Endothelial cell of umbilical vein (primary cell): ENCODE results near the gene ZMYND11. TPM values are rescaled to one million over a fixed set of nuclear protein-coding genes. Genes with fewer than 3 reads are reported as not detected.

Experiments
- BruUV-seq: library from RNA; stranded (reverse); fragments of 400-500 nt; replicated peaks from 2 replicates; lab custom pipeline; 2021; lab: Mats Ljungman, UMichigan
- CTCF ChIA-PET: fragments of 300-600, 350-600 bp; sonication (Branson Sonifier 250); formaldehyde crosslinking; loops from one replicate; lab custom pipeline; 2021; ENCODE audit warnings: antibody characterized with exemption, inconsistent platforms; lab: Charles Lee
- POLR2A ChIA-PET: fragments of 300-600, 350-600 bp; sonication (Branson Sonifier 250); formaldehyde crosslinking; loops from one replicate; lab custom pipeline; 2021; ENCODE audit warnings: antibody characterized with exemption, inconsistent platforms; lab: Charles Lee
- DNase-seq: peaks from one replicate; pipeline ENCODE4 v3.0.0-alpha.2; 2011; ENCODE audit warnings: low read depth, low spot score
- FAIRE-seq: peaks from 2 replicates; lab custom pipeline; 2011; peaks lifted over from hg19 to GRCh38; lab: Jason Lieb, UNC
- H2AFZ ChIP-seq: 2 replicates; pipeline ENCODE4 v1.6.0; 2012; ENCODE audit warnings: low read depth, low read length, control low read depth, inconsistent platforms
- H3K27ac ChIP-seq: 2 replicates; pipeline ENCODE4 v1.5.1; 2011; ENCODE audit warnings: low read depth, mild to moderate bottlenecking, control low read depth, low read length, moderate library complexity; ENCODE audit not compliant: insufficient read depth
- H3K27me3 ChIP-seq, 2 experiments: 2 replicates each; pipeline versions ENCODE4 v1.6.0 to v1.6.1; 2011; ENCODE audit warnings: low read length in 2 of 2, mixed read lengths in 1 of 2; ENCODE audit not compliant: control insufficient read depth in 2 of 2, insufficient read depth in 2 of 2
- H3K36me3 ChIP-seq, 2 experiments: 2 replicates in 1 of 2; 3 replicates in 1 of 2; pipeline ENCODE4 v1.5.1; 2011; ENCODE audit warnings: low read length in 2 of 2, mild to moderate bottlenecking in 1 of 2, moderate library complexity in 1 of 2; ENCODE audit not compliant: control insufficient read depth in 2 of 2, insufficient read depth in 2 of 2; ENCODE audit errors: extremely low read depth in 1 of 2
- H3K4me1 ChIP-seq: 3 replicates; pipeline ENCODE4 v1.5.1; 2011; ENCODE audit warnings: mild to moderate bottlenecking, low read length; ENCODE audit not compliant: control insufficient read depth, insufficient read depth; ENCODE audit errors: extremely low read depth
- H3K4me2 ChIP-seq: 2 replicates; pipeline ENCODE4 v1.6.1; 2011; ENCODE audit warnings: low read length, control low read depth, mixed read lengths; ENCODE audit not compliant: insufficient read depth
- H3K4me3 ChIP-seq, 3 experiments: fragments of 200-600 bp in 1 of 3; sonication (generic), shearing (Covaris generic) in 1 of 3; replicated peaks in 1 of 3; 2 replicates each; pipeline ENCODE4 v1.5.1; 2011 to 2016; ENCODE audit warnings: control low read depth in 3 of 3, low read length in 3 of 3, mild to moderate bottlenecking in 2 of 3, inconsistent platforms in 1 of 3, low read depth in 1 of 3, moderate library complexity in 1 of 3; ENCODE audit not compliant: insufficient read depth in 1 of 3
- H3K79me2 ChIP-seq: 2 replicates; pipeline ENCODE4 v1.6.0; 2012; ENCODE audit warnings: low read length, inconsistent platforms; ENCODE audit not compliant: control insufficient read depth, insufficient read depth
- H3K9ac ChIP-seq: replicated peaks from 2 replicates; pipeline ENCODE3; 2011; ENCODE audit warnings: low read length, control low read depth; ENCODE audit not compliant: insufficient read depth; ENCODE audit errors: extremely low read depth
- H3K9me1 ChIP-seq: replicated peaks from 3 replicates; pipeline ENCODE4 v1.6.0; 2011; ENCODE audit warnings: mild to moderate bottlenecking, low read length; ENCODE audit not compliant: control insufficient read depth, insufficient read depth; ENCODE audit errors: extremely low read depth
- H3K9me3 ChIP-seq: replicated peaks from 2 replicates; pipeline ENCODE4 v1.5.1; 2012; ENCODE audit warnings: low read length, inconsistent platforms; ENCODE audit not compliant: control insufficient read depth, insufficient read depth
- H4K20me1 ChIP-seq: replicated peaks from 2 replicates; pipeline ENCODE3; 2011; ENCODE audit warnings: mild to moderate bottlenecking, low read length; ENCODE audit not compliant: control insufficient read depth, insufficient read depth; ENCODE audit errors: extremely low read depth
- CTCF ChIP-seq, 2 donors: IDR thresholded peaks; 1 replicate in 1 of 2; 2 replicates in 1 of 2; pipeline ENCODE4 v1.5.1; 2011; ENCODE audit warnings: low read length in 2 of 2, mild to moderate bottlenecking in 2 of 2, moderate library complexity in 2 of 2, control low read depth in 1 of 2, inconsistent platforms in 1 of 2, low read depth in 1 of 2; ENCODE audit not compliant: insufficient read depth in 1 of 2; ENCODE audit errors: extremely low read depth in 1 of 2
- EZH2 ChIP-seq: IDR thresholded peaks from 2 replicates; pipeline ENCODE4 v1.6.1; 2012; ENCODE audit warnings: borderline replicate concordance, low read depth, mild to moderate bottlenecking, moderate library complexity, low read length, inconsistent platforms; ENCODE audit not compliant: severe bottlenecking
- FOS ChIP-seq: IDR thresholded peaks from 2 replicates; pipeline ENCODE4 v1.6.1; 2011; ENCODE audit warnings: mild to moderate bottlenecking, low read length, moderate library complexity, borderline replicate concordance; ENCODE audit not compliant: insufficient read depth
- GATA2 ChIP-seq: IDR thresholded peaks from 2 replicates; pipeline ENCODE4 v1.7.0; 2011; ENCODE audit warnings: low read depth, mild to moderate bottlenecking, moderate library complexity, mixed read lengths, low read length; ENCODE audit not compliant: insufficient read length, insufficient read depth
- JUN ChIP-seq: IDR thresholded peaks from 2 replicates; pipeline ENCODE4 v1.6.1; 2011; ENCODE audit warnings: borderline replicate concordance, low read depth; ENCODE audit not compliant: insufficient read length, insufficient read depth
- MAX ChIP-seq: IDR thresholded peaks from 2 replicates; pipeline ENCODE4 v1.6.1; 2011; ENCODE audit not compliant: insufficient read depth, insufficient read length
- MYC ChIP-seq: IDR thresholded peaks from one replicate; pipeline ENCODE4 v1.6.1; 2011; ENCODE audit warnings: mild to moderate bottlenecking, low read depth, low read length
- POLR2A ChIP-seq: IDR thresholded peaks from 2 replicates; pipeline ENCODE4 v1.6.1; 2012; ENCODE audit warnings: low read depth, mild to moderate bottlenecking, control low read depth, low read length
- POLR2AphosphoS5 ChIP-seq: IDR thresholded peaks from 2 replicates; pipeline ENCODE4 v1.6.1; 2012; ENCODE audit warnings: low read depth, mild to moderate bottlenecking, control low read depth, low read length, moderate library complexity; ENCODE audit not compliant: insufficient read depth
- dilution Hi-C: fragments of 300-500 bp; cut with MboI; formaldehyde crosslinking; loops from one replicate; pipeline ENCODE4 v1.15.0; 2019; ENCODE audit warnings: low sequenced_read_pairs; ENCODE audit not compliant: extremely low pct_ligation_motif_present
- intact Hi-C: fragments of 100-400 bp; cut with micrococcal nuclease; formaldehyde crosslinking; loops from one replicate; pipeline ENCODE4 v1.10.0; 2022
- polyA plus RNA-seq, 4 experiments: library from polyadenylated mRNA; depleted of rRNA in 3 of 4; stranded (reverse) in 3 of 4; unstranded in 1 of 4; fragments of >200 nt; gene quantifications; 2 replicates each; pipeline versions ENCODE4 v1.2.1 to v1.2.3, GENCODE V29; 2011 to 2012; ENCODE audit warnings: missing spikeins in 1 of 4
- total RNA-seq: library from RNA; stranded (reverse); gene quantifications from 2 replicates; pipeline ENCODE4 v1.2.3, GENCODE V29; 2021

ZMYND11 gene
- total and polyA plus RNA-seq, 2 donors (not counting 3 experiments of a cell fraction or from before 2014, with no cell fraction given): 17.0 to 56.0 TPM

- ChIA-PET POLR2A (no interaction called here), CTCF (interaction anchor here (1.5 kb wide), 1 partner anchor 18 kb away, joined by 5 read pairs; no protein-coding TSS in a partner anchor)
- Histone ChIP-seq H3K79me2 (no peaks in the 10 kb centered on the region), H3K9ac (no peak overlapping the region), H2AFZ (no peak overlapping the region), H3K4me2 (no peak overlapping the region), H3K27ac (no peak overlapping the region), H3K9me1 (no peaks in the 10 kb centered on the region), H3K36me3 (peaks cover 20 to 25% of the 10 kb centered on the region in 2 experiments), H3K27me3 (no peaks in the 10 kb centered on the region), H3K4me3 (no peak overlapping the region), H3K9me3 (no peaks in the 10 kb centered on the region), H3K4me1 (no peaks in the 10 kb centered on the region), H4K20me1 (no peaks in the 10 kb centered on the region)
- intact Hi-C loops: no loop called here
- dilution Hi-C loops: no loop called here
- TF ChIP-seq POLR2AphosphoS5 (no peak), FOS (no peak), CTCF (IDR thresholded peaks at IDR 0.05; ENCODE audit: extremely low read depth in 1 of 2, insufficient read depth in 1 of 2, low read depth in 1 of 2, low read length in 2 of 2) (no peak), JUN (no peak), EZH2 (no peak), MAX (no peak), MYC (no peak), GATA2 (no peak), POLR2A (no peak)
- DNase-seq (no peak), FAIRE-seq (no peak)
- BruUV-seq: no TSS peak
These were observed 113.1 kb downstream of the ZMYND11 start for GRCh38 chr10:248307-248706.
